OCI-LY1 (cell line): ENCODE data around the gene ALG9.
"Not testable (repeated sequence)": the region's sequence is repeated elsewhere in the genome, so short reads cannot be mapped to it uniquely, and the experiment has no call there.

Experiments
- H2AFZ ChIP-seq: fragments of 200-600 bp; sonication (generic), shearing (Covaris generic); 2 replicates; pipeline ENCODE4 v1.6.0; 2014; ENCODE audit warnings: antibody characterized with exemption, mild to moderate bottlenecking, low read length
- H3F3A ChIP-seq: fragments of 200-600 bp; sonication (generic), shearing (Covaris generic); 2 replicates; pipeline ENCODE4 v1.6.0; 2014; ENCODE audit warnings: mild to moderate bottlenecking, antibody characterized with exemption, low read length, moderate library complexity; ENCODE audit not compliant: insufficient read depth
- H3K27ac ChIP-seq: fragments of 200-600 bp; sonication (generic); 2 replicates; pipeline ENCODE4 v1.5.1; 2014; ENCODE audit warnings: low read length, mixed run types, mild to moderate bottlenecking, low read depth; ENCODE audit not compliant: poor library complexity, severe bottlenecking
- H3K27me3 ChIP-seq: fragments of 200-600 bp; sonication (generic); 2 replicates; pipeline ENCODE4 v1.6.0; 2014; ENCODE audit warnings: antibody characterized with exemption, mild to moderate bottlenecking, low read length, moderate library complexity; ENCODE audit not compliant: insufficient read depth
- H3K36me3 ChIP-seq: fragments of 200-600 bp; sonication (generic); 2 replicates; pipeline ENCODE4 v1.6.1; 2014; ENCODE audit warnings: mild to moderate bottlenecking, antibody characterized with exemption, low read length, moderate library complexity, mixed read lengths; ENCODE audit not compliant: insufficient read depth
- H3K4me1 ChIP-seq: fragments of 200-600 bp; sonication (generic); 2 replicates; pipeline ENCODE4 v1.5.1; 2014; ENCODE audit warnings: mild to moderate bottlenecking, low read length, moderate library complexity; ENCODE audit not compliant: insufficient read depth, severe bottlenecking
- H3K4me2 ChIP-seq: fragments of 200-600 bp; sonication (generic), shearing (Covaris generic); 2 replicates; pipeline ENCODE4 v1.6.1; 2014; ENCODE audit warnings: low read length
- H3K4me3 ChIP-seq: fragments of 200-600 bp; sonication (generic); 2 replicates; pipeline ENCODE4 v1.5.1; 2014; ENCODE audit warnings: low read length, low read depth, mild to moderate bottlenecking, mixed read lengths; ENCODE audit not compliant: poor library complexity, severe bottlenecking
- H3K79me2 ChIP-seq: fragments of 200-600 bp; shearing (Covaris generic); 2 replicates; pipeline ENCODE4 v1.6.1; 2016; ENCODE audit warnings: mixed run types, low read length, mixed read lengths; ENCODE audit not compliant: insufficient read depth
- H3K9ac ChIP-seq: fragments of 200-600 bp; sonication (generic), shearing (Covaris generic); 2 replicates; pipeline ENCODE4 v1.6.1; 2014; ENCODE audit warnings: mild to moderate bottlenecking, low read length, mixed read lengths
- H3K9me2 ChIP-seq: fragments of 200-600 bp; sonication (generic), shearing (Covaris generic); 2 replicates; pipeline ENCODE4 v1.6.1; 2014; ENCODE audit warnings: low read depth, mild to moderate bottlenecking, low read length, mixed read lengths
- H3K9me3 ChIP-seq: fragments of 200-600 bp; shearing (Covaris generic); 2 replicates; pipeline ENCODE4 v1.6.1; 2014; ENCODE audit warnings: low read length, mixed read lengths
- H4K20me1 ChIP-seq: fragments of 200-600 bp; sonication (generic), shearing (Covaris generic); 2 replicates; pipeline ENCODE4 v1.6.0; 2016; ENCODE audit warnings: mild to moderate bottlenecking, low read length; ENCODE audit not compliant: insufficient read depth
- CTCF ChIP-seq: fragments of 200-600 bp; sonication (generic), shearing (Covaris generic); IDR thresholded peaks from 2 replicates; pipeline ENCODE4 v1.5.1; 2017; ENCODE audit warnings: mild to moderate bottlenecking, antibody characterized with exemption, low read length, moderate library complexity, mixed read lengths
- EZH2 ChIP-seq: fragments of 200-600 bp; sonication (generic), shearing (Covaris generic); IDR thresholded peaks from 2 replicates; pipeline ENCODE4 v1.8.0; 2017; ENCODE audit warnings: borderline replicate concordance, mixed run types, mild to moderate bottlenecking, antibody characterized with exemption, low read length, moderate library complexity, mixed read lengths

The ALG9 gene

GRCh38 chr11:111788051-111788450 lies 83.3 kb downstream of the ALG9 start:
- no peak overlapping the region for H3K27ac ChIP-seq
- no peaks in the 10 kb centered on the region for H3F3A ChIP-seq
- no peaks in the 10 kb centered on the region for H3K79me2 ChIP-seq
- no peaks in the 10 kb centered on the region for H3K9me3 ChIP-seq
- no peak for TF ChIP-seq CTCF
- TF ChIP-seq EZH2 = no peak
- no peaks in the 10 kb centered on the region for H4K20me1 ChIP-seq
- no peak overlapping the region for H3K9ac ChIP-seq
- H2AFZ ChIP-seq = no peak overlapping the region
- no peak overlapping the region for H3K4me2 ChIP-seq
- peaks cover 14% of the 10 kb centered on the region; the same call in 1 of the 2 replicates for H3K36me3 ChIP-seq
- no peaks in the 10 kb centered on the region for H3K27me3 ChIP-seq
- no peak overlapping the region for H3K4me3 ChIP-seq
- H3K9me2 ChIP-seq = no peaks in the 10 kb centered on the region
- H3K4me1 ChIP-seq = peaks cover 6% of the 10 kb centered on the region

- Histone ChIP-seq H3K79me2 (no peaks in the 10 kb centered on the region), H3K9me2 (no peaks in the 10 kb centered on the region), H3K9ac (no peak overlapping the region), H4K20me1 (no peaks in the 10 kb centered on the region), H3K4me3 (no peak overlapping the region), H3K27me3 (no peaks in the 10 kb centered on the region), H3K4me2 (no peak overlapping the region), H3F3A (no peaks in the 10 kb centered on the region), H3K27ac (no peak overlapping the region), H3K4me1 (peaks cover 6% of the 10 kb centered on the region), H3K9me3 (no peaks in the 10 kb centered on the region), H3K36me3 (peaks cover 14% of the 10 kb centered on the region; the same call in 1 of the 2 replicates), H2AFZ (no peak overlapping the region)
- no peak for TF ChIP-seq CTCF
- TF ChIP-seq EZH2 = no peak
Observed at GRCh38 chr11:111785886-111786412, 85.4 kb downstream of the ALG9 start.

- Histone ChIP-seq H3K9me2 (no peaks in the 10 kb centered on the region), H3K27ac (no peak overlapping the region), H3K79me2 (no peaks in the 10 kb centered on the region), H3K36me3 (peaks cover 14% of the 10 kb centered on the region; the same call in 1 of the 2 replicates), H3K9me3 (no peaks in the 10 kb centered on the region), H3K4me2 (no peak overlapping the region), H3F3A (no peaks in the 10 kb centered on the region), H3K27me3 (no peaks in the 10 kb centered on the region), H3K9ac (no peak overlapping the region), H4K20me1 (no peaks in the 10 kb centered on the region), H3K4me1 (peaks cover 6% of the 10 kb centered on the region), H2AFZ (no peak overlapping the region), H3K4me3 (no peak overlapping the region)
- no peak for TF ChIP-seq CTCF
- TF ChIP-seq EZH2 = no peak
Observed at GRCh38 chr11:111785076-111785475, 86.3 kb downstream of the ALG9 start.

- not testable (repeated sequence) for H3K4me3 ChIP-seq, H3F3A ChIP-seq, H3K9me2 ChIP-seq, H3K9ac ChIP-seq, H4K20me1 ChIP-seq, H3K27ac ChIP-seq, H3K4me2 ChIP-seq, H3K79me2 ChIP-seq, H3K9me3 ChIP-seq, H3K27me3 ChIP-seq, H3K4me1 ChIP-seq, H2AFZ ChIP-seq
- H3K36me3 ChIP-seq = peaks cover 14% of the 10 kb centered on the region; the same call in 1 of the 2 replicates
Observed at GRCh38 chr11:111784311-111784710, 87.1 kb downstream of the ALG9 start.
